Fibroblast of pulmonary artery (primary cell): Measurements from ENCODE around the gene SLC9A9.

Experiments
- DNase-seq: peaks from one replicate; pipeline ENCODE4 v3.0.0-alpha.2; 2010; ENCODE audit warnings: low read depth
- H3K4me3 ChIP-seq: replicated peaks from 2 replicates; pipeline ENCODE4 v1.5.1; 2011; ENCODE audit warnings: low read depth, mild to moderate bottlenecking, control low read depth, low read length, moderate library complexity
- CTCF ChIP-seq: IDR thresholded peaks from 2 replicates; pipeline ENCODE4 v1.5.1; 2011; ENCODE audit warnings: mild to moderate bottlenecking, control low read depth, low read length, inconsistent platforms; ENCODE audit errors: missing control alignments

The SLC9A9 gene

GRCh38 chr3:143736205-143736997 lies 111.9 kb downstream of the SLC9A9 start:
- no peak overlapping the region for H3K4me3 ChIP-seq
- no peak for TF ChIP-seq CTCF
- peak; percentile 7 for DNase-seq

GRCh38 chr3:143731776-143732175 lies 116.5 kb downstream of the SLC9A9 start:
- no peak for TF ChIP-seq CTCF
- no peak overlapping the region for H3K4me3 ChIP-seq
- no peak for DNase-seq

- no peak overlapping the region for H3K4me3 ChIP-seq
- DNase-seq = no peak
These were observed 116.9 kb downstream of the SLC9A9 start for GRCh38 chr3:143731320-143731719.

GRCh38 chr3:143727391-143727790 lies 120.9 kb downstream of the SLC9A9 start:
- TF ChIP-seq CTCF = no peak
- peak; percentile 1 for DNase-seq

More at GRCh38 chr3:143731320-143731719, 116.9 kb downstream of the SLC9A9 start:
- no peak for TF ChIP-seq CTCF

GRCh38 chr3:143726727-143727126 lies 121.5 kb downstream of the SLC9A9 start:
- TF ChIP-seq CTCF = no peak
- no peak for DNase-seq

More at GRCh38 chr3:143727391-143727790, 120.9 kb downstream of the SLC9A9 start:
- no peak overlapping the region for H3K4me3 ChIP-seq

GRCh38 chr3:143720381-143720780 lies 127.9 kb downstream of the SLC9A9 start:
- DNase-seq = no peak
- H3K4me3 ChIP-seq = no peak overlapping the region
- no peak for TF ChIP-seq CTCF

More at GRCh38 chr3:143726727-143727126, 121.5 kb downstream of the SLC9A9 start:
- no peak overlapping the region for H3K4me3 ChIP-seq

- H3K4me3 ChIP-seq = no peak overlapping the region
- no peak for TF ChIP-seq CTCF
- no peak for DNase-seq
These were observed 129.8 kb downstream of the SLC9A9 start for GRCh38 chr3:143718463-143718862.
